ENCODE results near the gene LIN7A. TPM values are rescaled to one million over a fixed set of nuclear protein-coding genes. Genes with fewer than 3 reads are reported as not detected.

Gene LIN7A
- total RNA-seq, 1 donor from 2014 or later, result 27.7 TPM

DNA sequence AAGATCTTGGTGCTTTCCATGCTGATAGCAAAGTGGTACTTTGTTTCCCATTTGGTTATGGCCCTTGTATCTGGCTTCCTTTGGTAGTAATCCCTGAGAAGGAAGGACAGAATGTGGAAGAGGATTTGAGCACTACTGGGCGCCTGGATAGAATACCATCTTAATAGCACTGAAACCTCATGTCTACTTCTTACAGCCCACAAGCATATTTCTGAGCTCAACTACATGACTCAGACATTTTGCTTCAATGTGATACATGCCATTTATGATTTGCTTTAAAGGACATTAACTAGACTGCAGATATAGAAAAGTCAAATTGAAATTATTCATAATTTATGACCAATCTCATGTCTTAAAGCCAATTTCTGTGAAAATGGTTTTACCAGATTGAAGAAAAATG, 80.4 kb downstream of the LIN7A start:
- Mint-ChIP-seq H3K36me3 (ENCODE audit: unreplicated experiment) (peaks cover 5% of the 10 kb centered on the region), H3K27me3 (ENCODE audit: unreplicated experiment) (no peaks in the 10 kb centered on the region), H3K4me1 (ENCODE audit: unreplicated experiment) (peaks cover 50% of the 10 kb centered on the region), H3K4me3 (ENCODE audit: unreplicated experiment) (no peak overlapping the region), H3K9me3 (ENCODE audit: unreplicated experiment) (peaks cover 5% of the 10 kb centered on the region), H3K27ac (ENCODE audit: unreplicated experiment) (peak overlapping the region; percentile 73)
- DNase-seq (ENCODE audit: extremely low spot score, unreplicated experiment), result no peak
- TF ChIP-seq, protein P1, sequence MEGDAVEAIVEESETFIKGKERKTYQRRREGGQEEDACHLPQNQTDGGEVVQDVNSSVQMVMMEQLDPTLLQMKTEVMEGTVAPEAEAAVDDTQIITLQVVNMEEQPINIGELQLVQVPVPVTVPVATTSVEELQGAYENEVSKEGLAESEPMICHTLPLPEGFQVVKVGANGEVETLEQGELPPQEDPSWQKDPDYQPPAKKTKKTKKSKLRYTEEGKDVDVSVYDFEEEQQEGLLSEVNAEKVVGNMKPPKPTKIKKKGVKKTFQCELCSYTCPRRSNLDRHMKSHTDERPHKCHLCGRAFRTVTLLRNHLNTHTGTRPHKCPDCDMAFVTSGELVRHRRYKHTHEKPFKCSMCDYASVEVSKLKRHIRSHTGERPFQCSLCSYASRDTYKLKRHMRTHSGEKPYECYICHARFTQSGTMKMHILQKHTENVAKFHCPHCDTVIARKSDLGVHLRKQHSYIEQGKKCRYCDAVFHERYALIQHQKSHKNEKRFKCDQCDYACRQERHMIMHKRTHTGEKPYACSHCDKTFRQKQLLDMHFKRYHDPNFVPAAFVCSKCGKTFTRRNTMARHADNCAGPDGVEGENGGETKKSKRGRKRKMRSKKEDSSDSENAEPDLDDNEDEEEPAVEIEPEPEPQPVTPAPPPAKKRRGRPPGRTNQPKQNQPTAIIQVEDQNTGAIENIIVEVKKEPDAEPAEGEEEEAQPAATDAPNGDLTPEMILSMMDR (IDR thresholded peaks at IDR 0.05), result no peak

DNA sequence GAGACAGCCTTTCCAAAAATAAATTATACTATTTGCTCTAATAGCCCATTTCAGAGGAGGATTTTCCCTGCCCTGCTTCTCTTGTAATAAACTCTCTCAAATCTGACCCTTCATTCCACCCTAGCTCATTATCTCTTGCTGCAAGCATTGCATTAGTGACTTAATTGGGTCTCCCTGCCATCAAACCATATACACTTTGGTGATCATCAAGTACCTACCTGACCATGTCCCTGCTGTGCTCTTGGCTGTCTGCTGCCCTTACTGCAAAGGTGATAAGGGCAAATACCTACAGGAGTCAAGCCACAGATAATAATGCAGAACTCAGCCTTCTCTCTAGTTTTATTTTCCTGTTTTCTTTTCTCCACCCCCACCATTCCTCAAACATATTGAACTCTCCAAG, 88.4 kb downstream of the LIN7A start:
- Mint-ChIP-seq H3K4me3 (ENCODE audit: unreplicated experiment) (no peak overlapping the region), H3K27me3 (ENCODE audit: unreplicated experiment) (no peaks in the 10 kb centered on the region), H3K4me1 (ENCODE audit: unreplicated experiment) (peaks cover 12% of the 10 kb centered on the region), H3K9me3 (ENCODE audit: unreplicated experiment) (no peaks in the 10 kb centered on the region), H3K36me3 (ENCODE audit: unreplicated experiment) (peaks cover 1% of the 10 kb centered on the region), H3K27ac (ENCODE audit: unreplicated experiment) (no peak overlapping the region)
- DNase-seq (ENCODE audit: extremely low spot score, unreplicated experiment), result no peak
- TF ChIP-seq, protein P1 (IDR thresholded peaks at IDR 0.05), result no peak

DNA sequence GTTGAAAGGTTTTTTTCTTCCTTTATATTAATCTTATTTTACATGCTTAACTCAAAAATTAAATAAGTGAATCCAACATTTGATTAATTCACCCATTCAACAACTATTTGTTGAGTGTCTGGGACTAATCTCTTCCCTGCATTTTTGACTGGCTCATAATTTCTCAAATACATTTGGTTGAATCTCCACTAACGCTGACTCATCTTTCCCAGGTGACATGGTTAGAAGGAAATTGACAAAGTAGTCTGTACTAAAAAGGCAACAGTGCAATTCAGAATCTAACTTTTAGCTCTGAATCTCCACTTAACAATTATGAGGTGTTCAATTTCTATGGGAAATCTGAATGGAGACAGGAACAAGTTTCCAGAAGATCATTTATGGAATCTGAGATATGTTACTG, 88.9 kb downstream of the LIN7A start:
- H3K4me3 Mint-ChIP-seq (ENCODE audit: unreplicated experiment), result no peak overlapping the region
- peaks cover 12% of the 10 kb centered on the region for H3K4me1 Mint-ChIP-seq (ENCODE audit: unreplicated experiment)
- no peaks in the 10 kb centered on the region for H3K27me3 Mint-ChIP-seq (ENCODE audit: unreplicated experiment)
- DNase-seq (ENCODE audit: extremely low spot score, unreplicated experiment), result no peak
- TF ChIP-seq, protein P1 (IDR thresholded peaks at IDR 0.05), result no peak
- no peaks in the 10 kb centered on the region for H3K36me3 Mint-ChIP-seq (ENCODE audit: unreplicated experiment)
- H3K9me3 Mint-ChIP-seq (ENCODE audit: unreplicated experiment), result no peaks in the 10 kb centered on the region
- no peak overlapping the region for H3K27ac Mint-ChIP-seq (ENCODE audit: unreplicated experiment)

DNA sequence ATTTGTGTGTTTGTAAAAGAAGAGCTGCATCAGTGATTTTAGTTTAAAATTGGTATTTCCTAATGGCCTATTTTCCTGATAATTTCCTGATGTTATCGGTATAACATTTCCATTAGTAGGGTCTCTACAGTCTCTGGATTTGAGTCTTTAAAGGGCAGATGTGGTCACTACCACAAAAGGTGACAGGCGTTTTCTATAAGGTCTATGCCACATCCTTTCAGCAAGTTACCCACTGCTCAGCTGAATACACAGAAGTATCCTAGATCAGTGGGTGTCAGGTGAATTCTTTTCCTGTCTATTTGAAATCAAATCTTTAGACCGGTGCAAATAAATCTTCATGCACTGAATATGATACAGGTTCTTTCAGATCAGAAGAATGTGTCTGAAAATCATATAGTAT, 90.2 kb downstream of the LIN7A start:
- no peaks in the 10 kb centered on the region for H3K9me3 Mint-ChIP-seq (ENCODE audit: unreplicated experiment)
- no peak overlapping the region for H3K27ac Mint-ChIP-seq (ENCODE audit: unreplicated experiment)
- DNase-seq (ENCODE audit: extremely low spot score, unreplicated experiment), result no peak
- TF ChIP-seq, protein P1 (IDR thresholded peaks at IDR 0.05), result no peak
- H3K4me1 Mint-ChIP-seq (ENCODE audit: unreplicated experiment), result peaks cover 12% of the 10 kb centered on the region
- no peaks in the 10 kb centered on the region for H3K27me3 Mint-ChIP-seq (ENCODE audit: unreplicated experiment)
- H3K4me3 Mint-ChIP-seq (ENCODE audit: unreplicated experiment), result no peak overlapping the region
- H3K36me3 Mint-ChIP-seq (ENCODE audit: unreplicated experiment), result no peaks in the 10 kb centered on the region

DNA sequence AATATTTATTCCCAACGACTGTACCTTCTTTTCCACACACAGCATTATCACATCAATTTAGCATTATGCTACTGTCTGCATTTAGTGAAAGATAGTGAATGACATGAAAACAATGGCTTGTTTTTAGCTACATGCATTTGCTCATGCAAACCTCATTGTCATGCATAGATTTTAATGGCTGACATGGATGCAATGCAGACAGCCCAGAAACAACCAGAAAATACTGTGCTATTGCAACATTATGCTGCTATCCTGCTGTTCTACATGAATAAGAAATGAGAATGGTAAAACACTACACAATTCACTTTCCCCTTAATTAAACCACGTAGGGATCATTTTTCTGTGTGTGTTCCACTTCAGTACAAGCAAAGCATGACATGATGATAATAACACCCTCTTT, 90.8 kb downstream of the LIN7A start:
- H3K4me1 Mint-ChIP-seq (ENCODE audit: unreplicated experiment), result peaks cover 12% of the 10 kb centered on the region
- TF ChIP-seq, protein P1 (IDR thresholded peaks at IDR 0.05), result no peak
- DNase-seq (ENCODE audit: extremely low spot score, unreplicated experiment), result no peak
- no peaks in the 10 kb centered on the region for H3K36me3 Mint-ChIP-seq (ENCODE audit: unreplicated experiment)
- H3K27ac Mint-ChIP-seq (ENCODE audit: unreplicated experiment), result peak overlapping the region; percentile 4
- H3K27me3 Mint-ChIP-seq (ENCODE audit: unreplicated experiment), result no peaks in the 10 kb centered on the region
- H3K4me3 Mint-ChIP-seq (ENCODE audit: unreplicated experiment), result no peak overlapping the region
- no peaks in the 10 kb centered on the region for H3K9me3 Mint-ChIP-seq (ENCODE audit: unreplicated experiment)

Data from osteocyte (in vitro differentiated cells).